Left lung (tissue), 10 donors: ENCODE results near the gene CACNA1H. TPM values are rescaled to one million over a fixed set of nuclear protein-coding genes. Genes with fewer than 3 reads are reported as not detected.

ENCODE experiments used
- ATAC-seq: fragments of 200-7000 bp; cut with Tn5 transposase; one replicate; pipeline ENCODE4 v1.9.1; 2020; ENCODE audit warnings: moderate library complexity
- DNase-seq, 4 donors: peaks; one replicate each; pipeline ENCODE4 v3.0.0-alpha.2; 2013 to 2020
- H3K27ac ChIP-seq, 2 donors: fragments of 200-600 bp; sonication (generic) in 1 of 2; one replicate each; pipeline versions ENCODE4 v1.5.0 to v1.8.0; 2020 to 2021
- H3K27me3 ChIP-seq, 2 donors: fragments of 200-600 bp; sonication (generic) in 1 of 2; one replicate each; pipeline versions ENCODE4 v1.5.0 to v1.8.0; 2020 to 2021
- H3K36me3 ChIP-seq, 2 donors: fragments of 200-600 bp; sonication (generic) in 1 of 2; one replicate each; pipeline versions ENCODE4 v1.5.0 to v1.8.0; 2020 to 2021
- H3K4me1 ChIP-seq, 2 donors: fragments of 200-600 bp; one replicate each; pipeline ENCODE4 v1.8.0; 2021
- H3K4me3 ChIP-seq, 2 donors: fragments of 200-600 bp; sonication (generic) in 1 of 2; one replicate each; pipeline versions ENCODE4 v1.5.0 to v1.8.0; 2020 to 2021; ENCODE audit warnings: mild to moderate bottlenecking in 1 of 2
- H3K9me3 ChIP-seq, 2 donors: fragments of 200-600 bp; sonication (generic) in 1 of 2; one replicate each; pipeline versions ENCODE4 v1.5.0 to v1.8.0; 2020 to 2021
- intact Hi-C, 2 donors: fragments of 100-400 bp; cut with DNase I; formaldehyde crosslinking; loops; one replicate each; pipeline versions ENCODE4 v1.11.2 to v1.14.2; 2022
- polyA plus RNA-seq, 6 donors: library from polyadenylated mRNA; unstranded; fragments of 120-200 nt; gene quantifications; one replicate each; pipeline ENCODE4 v1.2.1, GENCODE V29; 2013; ENCODE audit not compliant: insufficient read length in 6 of 6
- total RNA-seq, 2 donors: library from RNA; stranded (reverse); fragmentation: NEBNext Ultra II Directional; extraction: Animal tissue kit (Norgen Biotek cat#: 25700); gene quantifications; one replicate each; pipeline ENCODE4 v1.2.1, GENCODE V29; 2021
- TF ChIP-seq, protein P1 (sequence below), 2 donors: fragments of 200-600 bp; sonication (generic) in 1 of 2; IDR thresholded peaks; one replicate each; pipeline versions ENCODE4 v1.5.0 to v1.8.0; 2021; ENCODE audit warnings: antibody characterized with exemption in 2 of 2
- donor health status: DM: no; HTN: yes; CAD: no.
- donor health status: DM: no; HTN: no; CAD: no.

CACNA1H gene
- total and polyA plus RNA-seq, 8 donors: 3.4 to 14.0 (median 7.1) TPM

DNA sequence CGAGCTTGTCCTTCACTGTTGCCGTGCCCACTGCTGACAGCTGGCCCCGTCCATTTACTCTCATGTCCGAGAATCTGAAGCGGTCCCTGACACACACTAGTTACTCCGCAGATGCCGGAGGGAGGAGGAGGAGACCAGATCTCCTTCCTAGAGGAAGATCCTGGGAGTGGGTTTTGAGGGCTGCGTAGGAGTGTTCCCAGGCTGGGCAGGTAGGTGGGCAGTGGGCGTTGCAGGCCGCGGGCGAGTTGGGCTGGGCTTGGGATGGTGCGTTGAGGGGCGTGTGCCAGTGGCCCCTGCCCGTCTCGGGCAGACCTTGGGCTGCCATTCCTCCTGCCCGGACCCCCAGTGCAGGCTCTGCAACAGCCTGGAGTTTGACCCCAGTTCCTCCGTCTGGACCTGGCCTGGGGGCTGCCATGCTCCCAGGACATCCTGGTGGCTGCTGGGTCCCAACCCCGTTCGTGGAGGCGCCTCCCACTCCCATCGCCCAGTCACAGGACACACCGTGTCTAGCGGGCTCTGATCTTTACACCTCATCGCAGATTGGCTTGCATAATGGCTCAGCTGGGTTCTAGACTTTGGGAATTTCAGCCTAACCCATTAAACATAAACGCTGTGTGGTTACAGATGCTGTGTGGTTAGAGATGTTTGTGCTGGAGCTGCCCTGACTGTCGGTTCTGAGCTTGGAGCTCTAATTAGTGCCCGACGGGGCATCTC is 22.8 kb downstream of the CACNA1H start:
- no peaks in the 10 kb centered on the region for H3K9me3 ChIP-seq
- H3K4me1 ChIP-seq: no peaks in the 10 kb centered on the region
- TF ChIP-seq, protein P1, sequence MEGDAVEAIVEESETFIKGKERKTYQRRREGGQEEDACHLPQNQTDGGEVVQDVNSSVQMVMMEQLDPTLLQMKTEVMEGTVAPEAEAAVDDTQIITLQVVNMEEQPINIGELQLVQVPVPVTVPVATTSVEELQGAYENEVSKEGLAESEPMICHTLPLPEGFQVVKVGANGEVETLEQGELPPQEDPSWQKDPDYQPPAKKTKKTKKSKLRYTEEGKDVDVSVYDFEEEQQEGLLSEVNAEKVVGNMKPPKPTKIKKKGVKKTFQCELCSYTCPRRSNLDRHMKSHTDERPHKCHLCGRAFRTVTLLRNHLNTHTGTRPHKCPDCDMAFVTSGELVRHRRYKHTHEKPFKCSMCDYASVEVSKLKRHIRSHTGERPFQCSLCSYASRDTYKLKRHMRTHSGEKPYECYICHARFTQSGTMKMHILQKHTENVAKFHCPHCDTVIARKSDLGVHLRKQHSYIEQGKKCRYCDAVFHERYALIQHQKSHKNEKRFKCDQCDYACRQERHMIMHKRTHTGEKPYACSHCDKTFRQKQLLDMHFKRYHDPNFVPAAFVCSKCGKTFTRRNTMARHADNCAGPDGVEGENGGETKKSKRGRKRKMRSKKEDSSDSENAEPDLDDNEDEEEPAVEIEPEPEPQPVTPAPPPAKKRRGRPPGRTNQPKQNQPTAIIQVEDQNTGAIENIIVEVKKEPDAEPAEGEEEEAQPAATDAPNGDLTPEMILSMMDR (IDR thresholded peaks at IDR 0.05): no peak
- no peak overlapping the region for H3K27ac ChIP-seq
- H3K4me3 ChIP-seq: no peak overlapping the region
- DNase-seq (no peak), ATAC-seq (no peak)
- H3K27me3 ChIP-seq: peaks cover 0 to 82% of the 10 kb centered on the region in 2 donors
- H3K36me3 ChIP-seq: no peaks in the 10 kb centered on the region
- intact Hi-C loops: no loop called here

DNA sequence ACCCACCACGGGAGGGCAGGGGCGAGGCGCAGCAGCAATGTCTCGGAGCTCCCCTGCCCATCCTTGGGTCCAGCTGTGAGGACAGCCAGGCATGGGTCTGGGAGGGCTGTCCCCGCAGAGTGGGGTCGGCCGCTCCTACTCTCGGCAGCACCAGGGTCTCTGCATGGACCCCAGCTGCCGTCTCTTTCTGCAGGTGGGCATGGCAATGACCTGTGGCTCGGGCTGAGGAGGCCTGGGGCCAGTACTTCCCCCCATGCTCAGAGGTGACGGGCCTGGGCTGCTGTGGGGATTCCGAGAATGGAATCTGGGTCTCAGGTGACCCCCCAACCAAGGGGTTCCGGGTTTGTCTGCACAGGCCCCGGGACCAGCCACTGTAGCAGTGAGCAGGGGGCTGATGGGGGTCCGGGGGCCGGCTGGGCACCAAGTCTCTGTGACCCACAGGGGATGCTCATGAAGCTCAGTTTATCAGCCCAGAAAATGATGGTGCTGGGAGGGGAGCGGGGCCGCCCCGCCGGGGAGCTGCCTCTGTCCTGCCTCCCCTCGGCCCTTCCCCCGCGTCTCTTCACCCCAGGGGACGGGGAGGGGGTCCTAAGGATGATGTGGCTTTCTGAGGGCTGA is 23.5 kb downstream of the CACNA1H start:
- TF ChIP-seq, protein P1 (IDR thresholded peaks at IDR 0.05): no peak
- Histone ChIP-seq H3K4me3 (no peak overlapping the region), H3K4me1 (no peaks in the 10 kb centered on the region), H3K27me3 (peaks cover 0 to 80% of the 10 kb centered on the region in 2 donors), H3K9me3 (no peaks in the 10 kb centered on the region), H3K27ac (no peak overlapping the region), H3K36me3 (no peaks in the 10 kb centered on the region)
- DNase-seq: no peak
- ATAC-seq: no peak
- intact Hi-C loops: no loop called here

DNA sequence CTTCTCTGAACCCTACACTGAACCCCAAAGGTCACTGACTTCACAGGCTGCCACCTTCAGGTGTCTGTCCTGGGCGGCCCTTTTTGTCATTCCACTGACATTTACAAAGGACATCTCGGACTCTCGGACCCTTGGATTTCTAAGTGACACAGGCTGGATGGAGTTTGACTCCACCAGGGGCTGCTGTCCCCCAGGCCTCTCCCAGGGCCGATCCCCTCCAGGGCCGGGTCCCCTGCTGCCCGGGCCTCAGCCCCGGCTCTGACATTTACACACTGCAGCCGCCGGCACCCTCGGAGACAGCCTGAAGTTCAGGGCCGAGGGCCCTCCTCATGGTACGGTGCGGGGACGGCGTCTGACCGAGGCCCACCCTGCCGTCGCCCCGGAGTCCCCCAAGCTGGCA is 24.1 kb downstream of the CACNA1H start:
- TF ChIP-seq, protein P1 (IDR thresholded peaks at IDR 0.05): no peak
- no peak for DNase-seq
- no peaks in the 10 kb centered on the region for H3K9me3 ChIP-seq
- peaks cover 4 to 6% of the 10 kb centered on the region in 2 donors for H3K4me1 ChIP-seq
- H3K27ac ChIP-seq: no peak overlapping the region
- intact Hi-C loops: no loop called here
- ATAC-seq: no peak
- H3K36me3 ChIP-seq: no peaks in the 10 kb centered on the region
- no peak overlapping the region for H3K4me3 ChIP-seq
- peaks cover 0 to 76% of the 10 kb centered on the region in 2 donors for H3K27me3 ChIP-seq

DNA sequence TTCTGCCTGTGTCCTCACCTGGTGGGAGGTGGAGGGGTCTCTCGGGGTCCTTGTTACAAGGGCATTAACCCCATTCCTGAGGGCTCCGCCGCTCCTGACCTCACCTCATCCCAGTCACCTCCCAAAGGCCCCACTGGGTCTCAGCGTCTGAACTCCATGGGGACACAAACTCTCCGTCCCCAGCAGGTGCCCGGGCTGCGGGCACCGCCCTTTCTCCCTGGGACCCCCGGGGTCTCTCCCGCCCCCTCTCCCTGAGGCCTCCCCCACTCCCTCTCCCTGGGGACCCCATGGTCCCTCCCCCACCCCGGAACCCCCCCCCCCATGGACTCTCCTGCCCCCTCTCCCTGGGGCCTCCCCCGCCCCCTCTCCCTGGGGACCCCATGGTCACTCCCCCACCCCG is 24.8 kb downstream of the CACNA1H start:
- no peaks in the 10 kb centered on the region for H3K9me3 ChIP-seq
- peaks cover 9 to 11% of the 10 kb centered on the region in 2 donors for H3K4me1 ChIP-seq
- intact Hi-C loops: no loop called here
- no peaks in the 10 kb centered on the region for H3K36me3 ChIP-seq
- no peak overlapping the region for H3K27ac ChIP-seq
- TF ChIP-seq, protein P1 (IDR thresholded peaks at IDR 0.05): no peak
- H3K27me3 ChIP-seq: peaks cover 0 to 76% of the 10 kb centered on the region in 2 donors
- no peak for ATAC-seq
- no peak for DNase-seq
- no peak overlapping the region for H3K4me3 ChIP-seq

DNA sequence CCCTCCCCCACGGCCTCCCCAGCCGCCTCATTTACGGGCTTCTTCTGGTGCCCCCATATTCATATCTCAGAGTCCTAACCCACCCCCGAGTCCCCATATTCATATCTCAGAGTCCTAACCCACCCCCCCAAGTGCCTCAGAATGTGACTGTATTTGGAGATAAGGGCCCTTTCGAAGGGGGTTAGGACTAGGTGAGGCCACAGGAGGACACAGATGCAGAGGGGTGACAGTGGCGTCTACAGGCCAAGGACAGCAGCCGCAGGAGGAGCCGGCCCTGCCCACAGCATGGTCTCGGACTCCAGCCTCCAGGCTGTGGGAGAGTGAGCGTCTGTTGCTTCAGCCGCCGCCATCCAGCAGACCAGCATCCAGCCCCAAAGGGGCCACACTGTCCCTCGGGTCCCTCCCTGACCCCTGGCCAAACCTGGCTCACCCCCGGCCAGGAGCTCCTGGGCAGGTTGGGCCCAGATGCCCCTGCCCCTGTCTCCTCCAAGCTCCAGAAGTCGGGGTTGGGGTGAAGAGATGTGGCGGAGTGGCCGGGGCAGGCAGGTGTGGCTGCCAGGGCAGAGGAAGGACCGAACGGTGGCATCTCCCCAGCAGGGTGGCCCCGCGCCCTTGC is 25.5 kb downstream of the CACNA1H start:
- Histone ChIP-seq H3K27ac (no peak overlapping the region), H3K9me3 (no peaks in the 10 kb centered on the region), H3K4me3 (no peak overlapping the region), H3K4me1 (peaks cover 13 to 15% of the 10 kb centered on the region in 2 donors), H3K36me3 (no peaks in the 10 kb centered on the region), H3K27me3 (peaks cover 0 to 74% of the 10 kb centered on the region in 2 donors)
- ATAC-seq: no peak
- intact Hi-C loops: no loop called here
- DNase-seq: no peak
- TF ChIP-seq, protein P1 (IDR thresholded peaks at IDR 0.05): no peak
